ENCODE measurements around the gene ST6GALNAC5. TPM values are rescaled to one million over a fixed set of nuclear protein-coding genes. Genes with fewer than 3 reads are reported as not detected.

Gene ST6GALNAC5
- total RNA-seq, 2 donors from 2014 or later = 9.1 to 9.4 TPM

DNA sequence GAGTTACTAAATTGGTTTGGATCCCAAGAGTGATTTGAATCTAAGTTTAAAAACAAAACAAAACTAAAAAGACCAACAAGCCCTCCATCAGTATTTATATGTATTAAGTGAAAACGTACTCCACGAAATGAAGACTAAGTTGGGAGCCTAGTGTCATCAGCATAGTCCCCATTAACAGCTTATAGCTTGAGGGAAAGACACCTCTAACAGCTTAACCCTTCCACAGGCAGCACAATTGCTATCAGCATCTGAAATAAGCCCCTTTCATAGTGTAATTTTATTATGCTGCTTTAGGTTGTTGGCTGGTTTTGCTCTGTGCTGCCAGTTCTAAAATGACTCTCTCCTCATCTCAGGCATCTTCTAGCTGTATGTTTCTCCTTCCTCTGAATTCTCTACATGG, 25.8 kb upstream of the ST6GALNAC5 start:
- 67% methylated on average over 2 of the region's 2 CpGs; no CpG with 5 or more reads in 1 of the 2 experiments for WGBS, 2 experiments (ENCODE audit: insufficient coverage in 1 of 2, insufficient read length in 1 of 2)
- no peaks in the 10 kb centered on the region for H3K4me1 ChIP-seq (ENCODE audit: control insufficient read depth, insufficient read depth, low read length)
- TF ChIP-seq, protein P1, sequence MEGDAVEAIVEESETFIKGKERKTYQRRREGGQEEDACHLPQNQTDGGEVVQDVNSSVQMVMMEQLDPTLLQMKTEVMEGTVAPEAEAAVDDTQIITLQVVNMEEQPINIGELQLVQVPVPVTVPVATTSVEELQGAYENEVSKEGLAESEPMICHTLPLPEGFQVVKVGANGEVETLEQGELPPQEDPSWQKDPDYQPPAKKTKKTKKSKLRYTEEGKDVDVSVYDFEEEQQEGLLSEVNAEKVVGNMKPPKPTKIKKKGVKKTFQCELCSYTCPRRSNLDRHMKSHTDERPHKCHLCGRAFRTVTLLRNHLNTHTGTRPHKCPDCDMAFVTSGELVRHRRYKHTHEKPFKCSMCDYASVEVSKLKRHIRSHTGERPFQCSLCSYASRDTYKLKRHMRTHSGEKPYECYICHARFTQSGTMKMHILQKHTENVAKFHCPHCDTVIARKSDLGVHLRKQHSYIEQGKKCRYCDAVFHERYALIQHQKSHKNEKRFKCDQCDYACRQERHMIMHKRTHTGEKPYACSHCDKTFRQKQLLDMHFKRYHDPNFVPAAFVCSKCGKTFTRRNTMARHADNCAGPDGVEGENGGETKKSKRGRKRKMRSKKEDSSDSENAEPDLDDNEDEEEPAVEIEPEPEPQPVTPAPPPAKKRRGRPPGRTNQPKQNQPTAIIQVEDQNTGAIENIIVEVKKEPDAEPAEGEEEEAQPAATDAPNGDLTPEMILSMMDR (conservative IDR thresholded peaks at IDR 0.05) = no peak
- Mint-ChIP-seq H3K4me3 (no peak overlapping the region), H3K9me3 (peaks cover 9% of the 10 kb centered on the region), H3K27ac (no peak overlapping the region), H3K36me3 (ENCODE audit: low read depth) (no peaks in the 10 kb centered on the region), H3K4me1 (no peaks in the 10 kb centered on the region), H3K27me3 (ENCODE audit: insufficient read depth) (no peaks in the 10 kb centered on the region)
- H3K36me3 ChIP-seq (ENCODE audit: control insufficient read depth, insufficient read depth, low read length) = no peaks in the 10 kb centered on the region
- H3K9ac ChIP-seq (ENCODE audit: extremely low read depth, low read length, poor library complexity, severe bottlenecking) = no peak overlapping the region
- no peaks in the 10 kb centered on the region for H3K27me3 ChIP-seq (ENCODE audit: control insufficient read depth, insufficient read depth, low read length, poor library complexity, severe bottlenecking)
- no peak for DNase-seq
- H3K9me3 ChIP-seq (ENCODE audit: control insufficient read depth, low read length) = no peaks in the 10 kb centered on the region
- no peak overlapping the region for H3K27ac ChIP-seq (ENCODE audit: low read depth, low read length)
- H3K4me3 ChIP-seq (ENCODE audit: low read length) = no peak overlapping the region

DNA sequence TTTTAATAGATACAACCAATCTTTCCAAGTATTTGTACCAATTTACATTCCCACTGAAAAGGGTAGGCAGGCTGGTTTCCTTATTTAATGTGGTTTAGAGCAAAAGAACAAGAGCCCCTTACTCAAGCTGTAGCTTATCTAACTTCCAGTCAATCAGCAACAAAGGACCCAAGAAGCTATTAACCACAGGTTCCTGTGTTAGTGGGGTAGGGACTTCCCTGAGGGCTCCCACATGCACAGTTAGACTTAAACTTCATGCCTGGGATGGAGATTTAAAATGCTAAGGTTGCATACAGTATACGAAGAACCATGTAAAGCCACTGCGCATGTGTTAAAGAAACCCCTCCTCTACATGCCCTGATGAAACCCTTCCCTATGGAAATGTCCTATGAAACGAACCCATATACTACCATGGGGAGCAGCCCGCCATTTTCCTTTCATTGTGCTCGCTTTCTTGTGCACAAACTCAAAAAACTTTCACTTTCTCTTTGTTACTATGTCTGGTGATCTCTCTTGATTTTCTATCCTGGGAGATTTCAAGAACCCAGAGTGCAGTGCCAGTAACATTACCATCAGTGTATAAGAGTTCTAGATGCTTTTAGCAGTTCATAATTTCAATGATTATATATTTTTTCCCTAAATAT, 23.3 kb upstream of the ST6GALNAC5 start:
- no peak overlapping the region for H3K4me3 ChIP-seq (ENCODE audit: low read length)
- Mint-ChIP-seq H3K4me1 (no peaks in the 10 kb centered on the region), H3K4me3 (no peak overlapping the region), H3K36me3 (ENCODE audit: low read depth) (no peaks in the 10 kb centered on the region), H3K27me3 (ENCODE audit: insufficient read depth) (no peaks in the 10 kb centered on the region), H3K27ac (no peak overlapping the region), H3K9me3 (no peaks in the 10 kb centered on the region)
- H3K9ac ChIP-seq (ENCODE audit: extremely low read depth, low read length, poor library complexity, severe bottlenecking) = no peak overlapping the region
- TF ChIP-seq, protein P1 (conservative IDR thresholded peaks at IDR 0.05) = no peak
- H3K9me3 ChIP-seq (ENCODE audit: control insufficient read depth, low read length) = no peaks in the 10 kb centered on the region
- no peak for DNase-seq
- no peaks in the 10 kb centered on the region for H3K4me1 ChIP-seq (ENCODE audit: control insufficient read depth, insufficient read depth, low read length)
- no peaks in the 10 kb centered on the region for H3K27me3 ChIP-seq (ENCODE audit: control insufficient read depth, insufficient read depth, low read length, poor library complexity, severe bottlenecking)
- no peak overlapping the region for H3K27ac ChIP-seq (ENCODE audit: low read depth, low read length)
- 91 to 94% methylated on average over 3 to 5 of the region's 5 CpGs for WGBS, 2 experiments (ENCODE audit: insufficient coverage in 1 of 2, insufficient read length in 1 of 2)
- H3K36me3 ChIP-seq (ENCODE audit: control insufficient read depth, insufficient read depth, low read length) = no peaks in the 10 kb centered on the region

- no peak overlapping the region for H3K27ac ChIP-seq (ENCODE audit: low read depth, low read length)
- TF ChIP-seq, protein P1 (conservative IDR thresholded peaks at IDR 0.05) = no peak
- Mint-ChIP-seq H3K36me3 (ENCODE audit: low read depth) (no peaks in the 10 kb centered on the region), H3K27me3 (ENCODE audit: insufficient read depth) (peaks cover 49% of the 10 kb centered on the region), H3K27ac (no peak overlapping the region), H3K9me3 (no peaks in the 10 kb centered on the region), H3K4me3 (no peak overlapping the region), H3K4me1 (peaks cover 22% of the 10 kb centered on the region)
- H3K4me3 ChIP-seq (ENCODE audit: low read length) = no peak overlapping the region
- H3K27me3 ChIP-seq (ENCODE audit: control insufficient read depth, insufficient read depth, low read length, poor library complexity, severe bottlenecking) = no peaks in the 10 kb centered on the region
- 29 to 41% methylated on average over 1 to 3 of the region's 3 CpGs for WGBS, 2 experiments (ENCODE audit: insufficient coverage in 1 of 2, insufficient read length in 1 of 2)
- no peaks in the 10 kb centered on the region for H3K4me1 ChIP-seq (ENCODE audit: control insufficient read depth, insufficient read depth, low read length)
- H3K9ac ChIP-seq (ENCODE audit: extremely low read depth, low read length, poor library complexity, severe bottlenecking) = no peak overlapping the region
- DNase-seq = peak; percentile 68
- no peaks in the 10 kb centered on the region for H3K9me3 ChIP-seq (ENCODE audit: control insufficient read depth, low read length)
- no peaks in the 10 kb centered on the region for H3K36me3 ChIP-seq (ENCODE audit: control insufficient read depth, insufficient read depth, low read length)
These were observed 13.0 kb upstream of the ST6GALNAC5 start for GRCh38 chr1:76854255-76854654.
